Cardiac atrium fibroblast (primary cell): ENCODE data around the gene WRNIP1. TPM values are rescaled to one million over a fixed set of nuclear protein-coding genes. Genes with fewer than 3 reads are reported as not detected.

ENCODE experiments used
- total RNA-seq: library from RNA; depleted of rRNA; stranded (reverse); fragments of >200 nt; gene quantifications from 2 replicates; pipeline ENCODE4 v1.2.3, GENCODE V29; 2015

WRNIP1 gene
- 43.1 and 56.5 TPM in 2 replicates for total RNA-seq

DNA sequence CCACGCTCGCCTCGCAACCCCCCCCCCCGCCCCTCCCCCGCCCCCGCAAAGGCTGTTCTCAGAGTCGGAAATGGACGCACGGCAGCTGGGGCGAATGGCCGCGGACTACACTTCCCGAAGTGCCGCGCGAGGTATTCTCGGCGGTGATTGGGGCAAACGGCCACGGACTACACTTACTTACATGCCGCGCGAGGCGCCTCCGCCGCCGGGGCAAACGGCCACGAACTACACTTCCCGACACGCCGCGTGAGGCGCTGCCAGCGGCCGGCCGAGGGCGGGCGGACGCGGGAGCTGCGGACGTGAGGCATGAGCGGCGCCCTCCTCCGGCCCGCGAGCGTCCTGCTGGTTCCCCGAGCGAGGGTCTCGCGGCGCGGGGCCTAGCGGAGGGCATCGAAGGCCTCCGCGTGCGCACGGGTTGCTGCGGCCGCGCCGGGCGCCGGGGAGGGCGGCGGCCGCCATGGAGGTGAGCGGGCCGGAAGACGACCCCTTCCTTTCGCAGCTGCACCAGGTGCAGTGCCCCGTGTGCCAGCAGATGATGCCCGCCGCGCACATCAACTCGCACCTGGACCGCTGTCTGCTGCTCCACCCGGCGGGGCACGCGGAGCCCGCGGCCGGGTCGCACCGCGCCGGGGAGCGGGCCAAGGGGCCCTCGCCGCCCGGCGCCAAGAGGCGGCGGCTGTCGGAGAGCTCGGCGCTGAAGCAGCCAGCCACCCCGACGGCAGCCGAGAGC is at the start of gene WRNIP1:
Gene WRNIP1, plus strand, starts transcription at position 228 of the 730 bp plus-strand sequence. Its CDS starts 230 bp downstream, at position 458.

DNA sequence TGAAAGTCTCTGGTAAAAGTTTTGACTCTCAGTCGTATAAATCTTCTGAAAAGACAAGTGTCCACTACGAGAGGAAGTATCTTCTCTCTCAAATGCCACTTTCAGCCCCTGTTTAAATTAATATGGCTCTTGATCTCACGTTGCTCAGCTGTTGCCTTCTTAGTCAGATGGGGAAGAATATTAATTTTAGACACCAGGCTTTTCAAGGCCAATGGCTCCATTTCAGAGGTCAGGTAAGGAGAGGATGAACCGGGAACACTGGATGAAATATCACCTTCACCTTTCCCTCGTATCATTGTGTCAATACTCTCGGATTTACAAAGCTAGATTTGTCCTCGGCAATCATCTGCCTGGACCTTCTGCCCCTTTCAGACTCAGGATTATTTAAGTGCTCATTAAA is 14.4 kb upstream of the WRNIP1 start, which contains the start of gene MYLK4:
Gene MYLK4, minus strand, starts transcription at position 91 of the 400 bp plus-strand sequence. CDS start 1,628 bp downstream, outside the sequence.

Other genes with a start within 250 kb of the WRNIP1 start
- 0.90 and 0.97 TPM in 2 replicates for gene MYLK4, start 14.5 kb upstream of the WRNIP1 start, total RNA-seq
- 16.2 and 24.6 TPM in 2 replicates for gene SERPINB1, start 76.5 kb downstream of the WRNIP1 start, total RNA-seq
- gene SERPINB9, start 137.9 kb downstream of the WRNIP1 start, total RNA-seq, result 24.5 and 32.3 TPM in 2 replicates
- 115 and 139 TPM in 2 replicates for gene SERPINB6, start 206.2 kb downstream of the WRNIP1 start, total RNA-seq
- 30.1 and 49.6 TPM in 2 replicates for gene NQO2, start 234.5 kb downstream of the WRNIP1 start, total RNA-seq